Naive B cell (primary cell): ENCODE results near the gene ANKRD12. TPM values are rescaled to one million over a fixed set of nuclear protein-coding genes. Genes with fewer than 3 reads are reported as not detected.
A peak's percentile ranks its signal among the peaks of the same experiment; 100 is the strongest.

ENCODE experiments used
- ATAC-seq, 2 donors: fragments of 150-1000 bp; cut with Tn5 transposase; 2 replicates each; pipeline ENCODE4 v1.10.0; 2021; ENCODE audit warnings: low read depth in 2 of 2, mild to moderate bottlenecking in 2 of 2, moderate library complexity in 2 of 2
- DNase-seq: peaks from one replicate; pipeline ENCODE4 v3.0.0; 2022
- H3K27ac Mint-ChIP-seq, 6 donors: one replicate each; pipeline ENCODE4 v1.8.0; 2020 to 2022; ENCODE audit warnings: mild to moderate bottlenecking in 6 of 6, mixed read lengths in 6 of 6, moderate library complexity in 5 of 6, inconsistent platforms in 2 of 6
- H3K27me3 Mint-ChIP-seq, 3 donors: one replicate each; pipeline ENCODE4 v1.8.0; 2021 to 2022; ENCODE audit warnings: mixed read lengths in 3 of 3, mild to moderate bottlenecking in 1 of 3
- H3K36me3 Mint-ChIP-seq, 2 donors: one replicate each; pipeline ENCODE4 v1.8.0; 2020 to 2022; ENCODE audit warnings: mixed read lengths in 2 of 2, inconsistent platforms in 1 of 2, mild to moderate bottlenecking in 1 of 2
- H3K4me1 Mint-ChIP-seq, 3 donors: one replicate each; pipeline ENCODE4 v1.8.0; 2020 to 2022; ENCODE audit warnings: mixed read lengths in 3 of 3, inconsistent platforms in 1 of 3, mild to moderate bottlenecking in 1 of 3, moderate library complexity in 1 of 3
- H3K4me3 Mint-ChIP-seq, 8 donors: one replicate each; pipeline ENCODE4 v1.8.0; 2020 to 2022; ENCODE audit warnings: mild to moderate bottlenecking in 8 of 8, mixed read lengths in 8 of 8, moderate library complexity in 8 of 8, inconsistent platforms in 2 of 8
- H3K9me3 Mint-ChIP-seq, 7 donors: one replicate each; pipeline ENCODE4 v1.8.0; 2020 to 2022; ENCODE audit warnings: mixed read lengths in 7 of 7, mild to moderate bottlenecking in 5 of 7, inconsistent platforms in 2 of 7, moderate library complexity in 1 of 7
- polyA plus RNA-seq, 6 donors: library from polyadenylated mRNA; unstranded; fragments of 300-500 nt; fragmentation: Illumina TruSeq; gene quantifications; one replicate each; pipeline ENCODE4 v1.2.3, GENCODE V29; 2021; ENCODE audit warnings: low read depth in 6 of 6

ANKRD12 gene
- polyA plus RNA-seq, 6 donors from 2014 or later, result 6.7 to 93.9 (median 27.4) TPM

GRCh38 chr18:9211955-9212354 is 75.4 kb downstream of the ANKRD12 start:
- no peaks in the 10 kb centered on the region for H3K27me3 Mint-ChIP-seq
- H3K4me1 Mint-ChIP-seq, result peaks cover 0 to 4% (median 0%) of the 10 kb centered on the region in 3 donors
- peaks cover 15 to 28% of the 10 kb centered on the region in 2 donors for H3K36me3 Mint-ChIP-seq
- DNase-seq (no peak), ATAC-seq (no peak)
- no peak overlapping the region for H3K4me3 Mint-ChIP-seq
- no peak overlapping the region for H3K27ac Mint-ChIP-seq
- no peaks in the 10 kb centered on the region for H3K9me3 Mint-ChIP-seq

GRCh38 chr18:9215221-9215933 is 78.8 kb downstream of the ANKRD12 start:
- H3K27me3 Mint-ChIP-seq, result no peaks in the 10 kb centered on the region
- H3K36me3 Mint-ChIP-seq, result peaks cover 16 to 32% of the 10 kb centered on the region in 2 donors
- ATAC-seq (no peak), DNase-seq (no peak)
- no peaks in the 10 kb centered on the region for H3K9me3 Mint-ChIP-seq
- H3K27ac Mint-ChIP-seq, result peak overlapping the region in 1 of 6 donors; percentile 72
- H3K4me3 Mint-ChIP-seq, result no peak overlapping the region
- peaks cover 2 to 6% (median 5%) of the 10 kb centered on the region in 3 donors for H3K4me1 Mint-ChIP-seq

GRCh38 chr18:9216459-9216858 is 79.9 kb downstream of the ANKRD12 start:
- Mint-ChIP-seq H3K9me3 (no peaks in the 10 kb centered on the region), H3K36me3 (peaks cover 27 to 43% of the 10 kb centered on the region in 2 donors), H3K27ac (no peak overlapping the region), H3K27me3 (no peaks in the 10 kb centered on the region), H3K4me1 (peaks cover 9 to 12% (median 10%) of the 10 kb centered on the region in 3 donors), H3K4me3 (no peak overlapping the region)
- DNase-seq (no peak), ATAC-seq (no peak)

- Mint-ChIP-seq H3K36me3 (peaks cover 33 to 47% of the 10 kb centered on the region in 2 donors), H3K27ac (peak overlapping the region in 2 of 6 donors; percentile 26 to 78)
- ATAC-seq, result no peak
These were observed 81.3 kb downstream of the ANKRD12 start for GRCh38 chr18:9217743-9218451.

GRCh38 chr18:9221040-9221439 is 84.5 kb downstream of the ANKRD12 start:
- Mint-ChIP-seq H3K4me3 (no peak overlapping the region), H3K27me3 (no peaks in the 10 kb centered on the region), H3K4me1 (peaks cover 6 to 12% (median 9%) of the 10 kb centered on the region in 3 donors), H3K36me3 (peaks cover 34 to 51% of the 10 kb centered on the region in 2 donors), H3K9me3 (no peaks in the 10 kb centered on the region), H3K27ac (peak overlapping the region in 2 of 6 donors; percentile 0 to 3)
- DNase-seq, result no peak
- ATAC-seq, result peak in 1 of 2 donors; percentile 38

More at GRCh38 chr18:9217743-9218451, 81.3 kb downstream of the ANKRD12 start:
- H3K4me1 Mint-ChIP-seq, result peaks cover 9 to 12% (median 10%) of the 10 kb centered on the region in 3 donors
- no peak for DNase-seq
- H3K9me3 Mint-ChIP-seq, result no peaks in the 10 kb centered on the region
- H3K27me3 Mint-ChIP-seq, result no peaks in the 10 kb centered on the region
- H3K4me3 Mint-ChIP-seq, result no peak overlapping the region

- no peak overlapping the region for H3K4me3 Mint-ChIP-seq
- ATAC-seq, result no peak
These were observed 85.1 kb downstream of the ANKRD12 start for GRCh38 chr18:9221661-9222060.

GRCh38 chr18:9223356-9223755 is 86.8 kb downstream of the ANKRD12 start:
- ATAC-seq, result no peak
- H3K27me3 Mint-ChIP-seq, result no peaks in the 10 kb centered on the region
- H3K36me3 Mint-ChIP-seq, result peaks cover 34 to 44% of the 10 kb centered on the region in 2 donors
- H3K4me3 Mint-ChIP-seq, result peak overlapping the region in 1 of 8 donors; percentile 13
- no peaks in the 10 kb centered on the region for H3K9me3 Mint-ChIP-seq
- H3K4me1 Mint-ChIP-seq, result peaks cover 11 to 22% (median 14%) of the 10 kb centered on the region in 3 donors
- no peak for DNase-seq
- H3K27ac Mint-ChIP-seq, result peak overlapping the region in 1 of 6 donors; percentile 52

More at GRCh38 chr18:9221661-9222060, 85.1 kb downstream of the ANKRD12 start:
- Mint-ChIP-seq H3K27me3 (no peaks in the 10 kb centered on the region), H3K27ac (peak overlapping the region in 3 of 6 donors; percentile 3 to 78 (median 3)), H3K36me3 (peaks cover 34 to 45% of the 10 kb centered on the region in 2 donors), H3K9me3 (no peaks in the 10 kb centered on the region), H3K4me1 (peaks cover 6 to 12% (median 9%) of the 10 kb centered on the region in 3 donors)
- DNase-seq, result no peak

GRCh38 chr18:9226463-9226862 is 89.9 kb downstream of the ANKRD12 start:
- Mint-ChIP-seq H3K9me3 (peaks cover 0 to 12% (median 6%) of the 10 kb centered on the region in 7 donors), H3K27ac (peak overlapping the region in 3 of 6 donors; percentile 47 to 74 (median 68)), H3K4me1 (peaks cover 10 to 28% (median 25%) of the 10 kb centered on the region in 3 donors), H3K36me3 (peaks cover 46 to 47% of the 10 kb centered on the region in 2 donors), H3K27me3 (no peaks in the 10 kb centered on the region), H3K4me3 (no peak overlapping the region)
- no peak for ATAC-seq
- DNase-seq, result no peak

GRCh38 chr18:9231852-9232486 is 95.4 kb downstream of the ANKRD12 start:
- H3K9me3 Mint-ChIP-seq, result peaks cover 0 to 31% (median 24%) of the 10 kb centered on the region in 7 donors
- no peak for ATAC-seq
- H3K4me1 Mint-ChIP-seq, result peaks cover 11 to 34% (median 30%) of the 10 kb centered on the region in 3 donors
- no peaks in the 10 kb centered on the region for H3K27me3 Mint-ChIP-seq
- peaks cover 57 to 62% of the 10 kb centered on the region in 2 donors for H3K36me3 Mint-ChIP-seq
- no peak overlapping the region for H3K27ac Mint-ChIP-seq
- no peak overlapping the region for H3K4me3 Mint-ChIP-seq
- no peak for DNase-seq

- Mint-ChIP-seq H3K36me3 (peaks cover 66 to 69% of the 10 kb centered on the region in 2 donors), H3K9me3 (peaks cover 0 to 31% (median 24%) of the 10 kb centered on the region in 7 donors), H3K27ac (peak overlapping the region in 2 of 6 donors; percentile 13 to 23), H3K27me3 (no peaks in the 10 kb centered on the region), H3K4me1 (peaks cover 6 to 29% (median 28%) of the 10 kb centered on the region in 3 donors), H3K4me3 (no peak overlapping the region)
- ATAC-seq (no peak), DNase-seq (no peak)
These were observed 96.4 kb downstream of the ANKRD12 start for GRCh38 chr18:9232977-9233376.

- Mint-ChIP-seq H3K36me3 (peaks cover 71 to 78% of the 10 kb centered on the region in 2 donors), H3K4me3 (no peak overlapping the region), H3K9me3 (peaks cover 0 to 31% (median 24%) of the 10 kb centered on the region in 7 donors), H3K27ac (peak overlapping the region in 2 of 6 donors; percentile 18 to 39), H3K27me3 (no peaks in the 10 kb centered on the region), H3K4me1 (peaks cover 6 to 28% (median 20%) of the 10 kb centered on the region in 3 donors)
- ATAC-seq (no peak), DNase-seq (no peak)
These were observed 97.3 kb downstream of the ANKRD12 start for GRCh38 chr18:9233771-9234440.

- Mint-ChIP-seq H3K36me3 (peaks cover 71 to 72% of the 10 kb centered on the region in 2 donors), H3K9me3 (peaks cover 0 to 31% (median 24%) of the 10 kb centered on the region in 7 donors), H3K4me3 (no peak overlapping the region)
These were observed 97.9 kb downstream of the ANKRD12 start for GRCh38 chr18:9234528-9234927.

More at GRCh38 chr18:9234528-9234927, 97.9 kb downstream of the ANKRD12 start:
- DNase-seq, result no peak
- Mint-ChIP-seq H3K27ac (peak overlapping the region in 1 of 6 donors; percentile 12), H3K27me3 (no peaks in the 10 kb centered on the region), H3K4me1 (peaks cover 6 to 22% (median 15%) of the 10 kb centered on the region in 3 donors)
- ATAC-seq, result no peak
